Parathyroid adenoma (tissue), 2 donors: Measurements from ENCODE around the gene ESRRB.
"Not testable (repeated sequence)": the region's sequence is repeated elsewhere in the genome, so short reads cannot be mapped to it uniquely, and the experiment has no call there.

Source experiments
- H2AFZ ChIP-seq: fragments of 300-600 bp; sonication (generic); one replicate; pipeline ENCODE4 v1.7.0; 2017; ENCODE audit warnings: antibody characterized with exemption, mild to moderate bottlenecking
- H3K27ac ChIP-seq: fragments of 300-600 bp; sonication (generic); one replicate; pipeline ENCODE4 v1.7.0; 2017
- H3K27me3 ChIP-seq: fragments of 300-600 bp; sonication (generic); one replicate; pipeline ENCODE4 v1.7.0; 2017; ENCODE audit warnings: low read length; ENCODE audit not compliant: control insufficient read depth, insufficient read depth
- H3K36me3 ChIP-seq: fragments of 300-600 bp; sonication (generic); one replicate; pipeline ENCODE4 v1.7.0; 2017; ENCODE audit warnings: low read length; ENCODE audit not compliant: control insufficient read depth, insufficient read depth
- H3K4me1 ChIP-seq: fragments of 300-600 bp; sonication (generic); one replicate; pipeline ENCODE4 v1.7.0; 2017; ENCODE audit warnings: control low read depth
- H3K4me2 ChIP-seq: fragments of 300-600 bp; sonication (generic); one replicate; pipeline ENCODE4 v1.7.0; 2017; ENCODE audit warnings: low read length
- H3K4me3 ChIP-seq: fragments of 300-600 bp; sonication (generic); one replicate; pipeline ENCODE4 v1.7.0; 2017; ENCODE audit warnings: low read depth, low read length
- H3K79me2 ChIP-seq: fragments of 300-600 bp; sonication (generic); one replicate; pipeline ENCODE4 v1.7.0; 2017; ENCODE audit warnings: control low read depth
- H3K9ac ChIP-seq: fragments of 300-600 bp; sonication (generic); one replicate; pipeline ENCODE4 v1.7.0; 2017; ENCODE audit warnings: mild to moderate bottlenecking
- H3K9me3 ChIP-seq: fragments of 300-600 bp; sonication (generic); one replicate; pipeline ENCODE4 v1.7.0; 2017; ENCODE audit warnings: low read length; ENCODE audit not compliant: control insufficient read depth
- CTCF ChIP-seq: fragments of 300-600 bp; sonication (generic); IDR thresholded peaks from one replicate; pipeline ENCODE4 v1.7.0; 2017; ENCODE audit warnings: antibody characterized with exemption, mild to moderate bottlenecking
- donor health status: primary hyperparathyroidism.

Gene ESRRB

GRCh38 chr14:76525106-76525821 is 149.3 kb downstream of the ESRRB start:
- Histone ChIP-seq H3K27ac (no peak overlapping the region), H2AFZ (no peak overlapping the region), H3K79me2 (no peaks in the 10 kb centered on the region), H3K4me3 (no peak overlapping the region), H3K27me3 (no peaks in the 10 kb centered on the region), H3K4me1 (no peaks in the 10 kb centered on the region), H3K36me3 (no peaks in the 10 kb centered on the region), H3K9me3 (no peaks in the 10 kb centered on the region), H3K9ac (no peak overlapping the region), H3K4me2 (no peak overlapping the region)
- TF ChIP-seq CTCF: no peak

- no peak overlapping the region for H3K4me2 ChIP-seq
- no peaks in the 10 kb centered on the region for H3K27me3 ChIP-seq
- H3K9ac ChIP-seq: no peak overlapping the region
- TF ChIP-seq CTCF: no peak
- no peak overlapping the region for H2AFZ ChIP-seq
- H3K9me3 ChIP-seq: no peaks in the 10 kb centered on the region
- no peaks in the 10 kb centered on the region for H3K36me3 ChIP-seq
- H3K4me3 ChIP-seq: no peak overlapping the region
- no peaks in the 10 kb centered on the region for H3K79me2 ChIP-seq
- no peak overlapping the region for H3K27ac ChIP-seq
- H3K4me1 ChIP-seq: no peaks in the 10 kb centered on the region
Observed at GRCh38 chr14:76531085-76531484, 155.1 kb downstream of the ESRRB start.

- TF ChIP-seq CTCF: no peak
Observed at GRCh38 chr14:76531821-76532318, 155.9 kb downstream of the ESRRB start.

GRCh38 chr14:76536636-76537035 is 160.7 kb downstream of the ESRRB start:
- H3K27me3 ChIP-seq, H3K4me2 ChIP-seq, H2AFZ ChIP-seq, H3K4me1 ChIP-seq, H3K27ac ChIP-seq, H3K9me3 ChIP-seq, H3K4me3 ChIP-seq, H3K79me2 ChIP-seq, H3K36me3 ChIP-seq, H3K9ac ChIP-seq: not testable (repeated sequence)

More at GRCh38 chr14:76531821-76532318, 155.9 kb downstream of the ESRRB start:
- H3K9ac ChIP-seq: no peak overlapping the region
- no peaks in the 10 kb centered on the region for H3K4me1 ChIP-seq
- no peaks in the 10 kb centered on the region for H3K79me2 ChIP-seq
- H3K27ac ChIP-seq: no peak overlapping the region
- no peak overlapping the region for H3K4me2 ChIP-seq
- H3K4me3 ChIP-seq: no peak overlapping the region
- no peaks in the 10 kb centered on the region for H3K36me3 ChIP-seq
- no peaks in the 10 kb centered on the region for H3K27me3 ChIP-seq
- no peaks in the 10 kb centered on the region for H3K9me3 ChIP-seq
- H2AFZ ChIP-seq: no peak overlapping the region

GRCh38 chr14:76537906-76538647 is 162.1 kb downstream of the ESRRB start:
- Histone ChIP-seq H2AFZ (no peak overlapping the region), H3K4me3 (no peak overlapping the region), H3K36me3 (no peaks in the 10 kb centered on the region), H3K4me2 (no peak overlapping the region), H3K9ac (no peak overlapping the region), H3K27ac (no peak overlapping the region), H3K27me3 (no peaks in the 10 kb centered on the region), H3K9me3 (no peaks in the 10 kb centered on the region), H3K4me1 (no peaks in the 10 kb centered on the region), H3K79me2 (no peaks in the 10 kb centered on the region)
- no peak for TF ChIP-seq CTCF
